IMR-90 (cell line): Measurements from ENCODE around the gene CAV2. TPM values are rescaled to one million over a fixed set of nuclear protein-coding genes. Genes with fewer than 3 reads are reported as not detected.

Experiments
- ATAC-seq: fragments of 200-7000 bp; cut with Tn5 transposase; 2 replicates; pipeline ENCODE4 v1.9.1; 2020; ENCODE audit warnings: low read depth, mild to moderate bottlenecking, moderate library complexity
- BruUV-seq: library from RNA; stranded (reverse); fragments of 400-500 nt; replicated peaks from 2 replicates; lab custom pipeline; 2021; lab: Mats Ljungman, UMichigan
- CTCF ChIA-PET: fragments of 300-600 bp; formaldehyde crosslinking; extraction: SDS; loops from one replicate; lab custom pipeline; 2021; ENCODE audit warnings: antibody characterized with exemption; lab: Yijun Ruan, JAX
- POLR2A ChIA-PET: fragments of 300-600 bp; sonication (Branson Sonifier 250); formaldehyde crosslinking; loops from one replicate; lab custom pipeline; 2022; ENCODE audit warnings: antibody characterized with exemption; ENCODE audit not compliant: unreplicated experiment; lab: Charles Lee
- DNase-seq: peaks from one replicate; pipeline ENCODE4 v3.0.0; 2013
- H2AFZ ChIP-seq: replicated peaks from 2 replicates; pipeline ENCODE3; 2013; ENCODE audit warnings: low read length, mild to moderate bottlenecking; ENCODE audit not compliant: poor library complexity
- H2AK5ac ChIP-seq: 2 replicates; pipeline ENCODE4 v1.6.1; 2013; ENCODE audit warnings: low read depth, low read length, inconsistent platforms
- H2AK9ac ChIP-seq: replicated peaks from 2 replicates; pipeline ENCODE3; 2013; ENCODE audit warnings: mild to moderate bottlenecking, low read depth, low read length, moderate library complexity; ENCODE audit not compliant: poor library complexity
- H2BK120ac ChIP-seq: 2 replicates; pipeline ENCODE4 v1.6.1; 2013; ENCODE audit warnings: low read depth, low read length, inconsistent platforms
- H2BK15ac ChIP-seq: 3 replicates; pipeline ENCODE4 v1.6.1; 2013; ENCODE audit warnings: low read depth, low read length, inconsistent platforms
- H2BK20ac ChIP-seq: 2 replicates; pipeline ENCODE4 v1.6.1; 2013; ENCODE audit warnings: low read depth, mild to moderate bottlenecking, inconsistent platforms, low read length, moderate library complexity
- H2BK5ac ChIP-seq: 2 replicates; pipeline ENCODE4 v1.6.1; 2013; ENCODE audit warnings: mild to moderate bottlenecking, low read depth, low read length, inconsistent platforms; ENCODE audit not compliant: poor library complexity, severe bottlenecking
- H3K14ac ChIP-seq: replicated peaks from 2 replicates; pipeline ENCODE4 v1.6.1; 2013; ENCODE audit warnings: low read depth, low read length, inconsistent platforms
- H3K18ac ChIP-seq: 2 replicates; pipeline ENCODE4 v1.6.1; 2013; ENCODE audit warnings: low read depth, low read length, control low read depth
- H3K23ac ChIP-seq: 2 replicates; pipeline ENCODE4 v1.6.1; 2013; ENCODE audit warnings: low read depth, low read length, inconsistent platforms
- H3K27ac ChIP-seq: 2 replicates; pipeline ENCODE4 v1.5.1; 2013; ENCODE audit warnings: mild to moderate bottlenecking, control low read depth, low read length; ENCODE audit not compliant: insufficient read depth
- H3K27me3 ChIP-seq: 2 replicates; pipeline ENCODE4 v1.6.1; 2013; ENCODE audit warnings: low read length; ENCODE audit not compliant: control insufficient read depth, insufficient read depth
- H3K36me3 ChIP-seq: 2 replicates; pipeline ENCODE4 v1.6.1; 2013; ENCODE audit warnings: low read length, mixed read lengths; ENCODE audit not compliant: control insufficient read depth, insufficient read depth
- H3K4ac ChIP-seq: 2 replicates; pipeline ENCODE4 v1.6.1; 2013; ENCODE audit warnings: low read depth, low read length, inconsistent platforms
- H3K4me1 ChIP-seq: 2 replicates; pipeline ENCODE4 v1.6.1; 2013; ENCODE audit warnings: low read length, mixed read lengths; ENCODE audit not compliant: control insufficient read depth, insufficient read depth
- H3K4me2 ChIP-seq: 2 replicates; pipeline ENCODE4 v1.6.1; 2013; ENCODE audit warnings: low read depth, mild to moderate bottlenecking, control low read depth, low read length, moderate library complexity
- H3K4me3 ChIP-seq: 2 replicates; pipeline ENCODE4 v1.5.1; 2013; ENCODE audit warnings: low read depth, mild to moderate bottlenecking, control low read depth, low read length, moderate library complexity; ENCODE audit not compliant: insufficient read depth
- H3K56ac ChIP-seq: 2 replicates; pipeline ENCODE4 v1.6.1; 2013; ENCODE audit warnings: low read length, inconsistent platforms; ENCODE audit not compliant: insufficient read depth; ENCODE audit errors: extremely low read depth
- H3K79me1 ChIP-seq, 2 experiments: 2 replicates each; pipeline ENCODE4 v1.6.1; 2013; ENCODE audit warnings: low read length in 2 of 2, inconsistent platforms in 1 of 2, low read depth in 1 of 2
- H3K9ac ChIP-seq: 2 replicates; pipeline ENCODE4 v1.6.1; 2013; ENCODE audit warnings: low read depth, low read length, control low read depth
- H3K9me1 ChIP-seq: 2 replicates; pipeline ENCODE4 v1.6.1; 2013; ENCODE audit warnings: low read length, inconsistent platforms; ENCODE audit not compliant: insufficient read depth
- H3K9me3 ChIP-seq: 2 replicates; pipeline ENCODE4 v1.6.1; 2013; ENCODE audit warnings: low read length; ENCODE audit not compliant: control insufficient read depth, insufficient read depth
- H4K20me1 ChIP-seq: 2 replicates; pipeline ENCODE4 v1.6.1; 2013; ENCODE audit warnings: low read length, inconsistent platforms; ENCODE audit not compliant: insufficient read depth
- H4K5ac ChIP-seq: 2 replicates; pipeline ENCODE4 v1.6.1; 2013; ENCODE audit warnings: mild to moderate bottlenecking, low read depth, low read length, control low read depth
- H4K8ac ChIP-seq, 2 experiments: 2 replicates each; pipeline ENCODE4 v1.6.1; 2013; ENCODE audit warnings: low read depth in 2 of 2, low read length in 2 of 2, control low read depth in 1 of 2, inconsistent platforms in 1 of 2
- H4K91ac ChIP-seq: 2 replicates; pipeline ENCODE4 v1.6.1; 2013; ENCODE audit warnings: low read depth, low read length, inconsistent platforms; ENCODE audit not compliant: insufficient read depth
- MAFK ChIP-seq: IDR thresholded peaks from 2 replicates; pipeline ENCODE4 v1.6.1; 2012; ENCODE audit warnings: low read depth, low read length, improper control_type of control experiment
- dilution Hi-C: fragments of 300-500 bp; cut with HindIII; formaldehyde crosslinking; loops from one replicate; pipeline ENCODE4 v1.14.3; 2018; ENCODE audit warnings: low sequenced_read_pairs; ENCODE audit not compliant: unreplicated experiment
- in situ Hi-C: fragments of 300-500 bp; cut with MboI; formaldehyde crosslinking; loops from 3 replicates; pipeline ENCODE4 v1.14.3; 2019; ENCODE audit warnings: low sequenced_read_pairs, inconsistent platforms, mixed read lengths
- intact Hi-C: fragments of 100-400 bp; cut with micrococcal nuclease; formaldehyde crosslinking; loops from 2 replicates; pipeline ENCODE4 v1.10.0; 2022
- polyA plus RNA-seq, 3 experiments: library from polyadenylated mRNA; depleted of rRNA; stranded (reverse); fragments of >200 nt; gene quantifications; 2 replicates each; pipeline ENCODE4 v1.2.3, GENCODE V29; 2012; ENCODE audit warnings: low replicate concordance in 1 of 3
- total RNA-seq: library from RNA; depleted of rRNA; stranded (reverse); fragments of >200 nt; gene quantifications from 2 replicates; pipeline ENCODE4 v1.2.3, GENCODE V29; 2012
- TF ChIP-seq, protein P1 (sequence below): fragments of 150-350 bp; IDR thresholded peaks from 2 replicates; pipeline ENCODE4 v1.6.1; 2017; ENCODE audit warnings: mild to moderate bottlenecking, antibody characterized with exemption, low read length, low read depth
- TF ChIP-seq, protein P2 (sequence below): conservative IDR thresholded peaks from 2 replicates; pipeline ENCODE4 v1.5.1; 2012; ENCODE audit warnings: mild to moderate bottlenecking, low read depth, low read length, improper control_type of control experiment

Gene CAV2
- total and polyA plus RNA-seq, 2 of the 4 experiments (the other 2 are of a cell fraction), result 199 to 265 TPM

DNA sequence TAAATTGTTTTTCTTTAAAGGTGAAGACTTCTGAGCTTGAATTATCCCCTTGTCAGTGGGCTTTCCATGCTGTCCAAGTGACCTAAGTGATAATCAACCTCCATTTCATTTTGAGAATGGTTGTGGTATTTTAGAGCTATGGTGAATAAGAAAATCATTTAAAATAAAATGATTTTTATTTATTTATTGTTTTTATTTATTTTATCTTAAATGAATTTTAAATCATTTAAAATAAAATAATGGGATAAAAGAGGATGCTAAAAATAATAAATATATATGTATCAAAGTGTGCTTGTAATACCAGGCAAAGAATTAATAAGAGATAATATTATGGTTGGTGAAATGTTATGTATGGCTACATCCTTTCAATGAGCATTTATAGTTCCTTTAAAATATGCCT is 49.8 kb downstream of the CAV2 start:
- DNase-seq, result no peak
- no peak for ATAC-seq
- Histone ChIP-seq H3K56ac (no peak overlapping the region), H4K8ac (no peak overlapping the region), H3K9ac (no peak overlapping the region), H3K18ac (no peak overlapping the region), H3K4ac (no peak overlapping the region), H2BK5ac (peak overlapping the region; percentile 21), H4K20me1 (peaks cover 22% of the 10 kb centered on the region; the same call in 1 of the 2 replicates), H3K4me2 (no peak overlapping the region), H2BK20ac (no peak overlapping the region), H4K5ac (no peak overlapping the region), H2AFZ (no peak overlapping the region), H3K27ac (no peak overlapping the region), H3K27me3 (no peaks in the 10 kb centered on the region), H3K14ac (no peak overlapping the region), H3K9me1 (peaks cover 33% of the 10 kb centered on the region), H2BK15ac (no peak overlapping the region), H3K9me3 (no peaks in the 10 kb centered on the region), H2AK5ac (no peak overlapping the region), H3K4me1 (peaks cover 29% of the 10 kb centered on the region), H2BK120ac (no peak overlapping the region), H2AK9ac (no peak overlapping the region), H4K91ac (no peak overlapping the region), H3K4me3 (no peak overlapping the region), H3K36me3 (peaks cover 45% of the 10 kb centered on the region), H3K79me1 (peaks cover 49 to 92% of the 10 kb centered on the region in 2 experiments), H3K23ac (no peak overlapping the region)
- in situ Hi-C loops (no loop called here), dilution Hi-C loops (no loop called here), intact Hi-C loops (no loop called here)
- BruUV-seq, result no TSS peak
- ChIA-PET POLR2A (interaction anchor here (0.5 kb wide), 1 partner anchor 24 kb away, joined by 3 read pairs; the partner anchor contains the start of gene CAV1), CTCF (no interaction called here)
- no peak for TF ChIP-seq MAFK
- TF ChIP-seq, protein P1, sequence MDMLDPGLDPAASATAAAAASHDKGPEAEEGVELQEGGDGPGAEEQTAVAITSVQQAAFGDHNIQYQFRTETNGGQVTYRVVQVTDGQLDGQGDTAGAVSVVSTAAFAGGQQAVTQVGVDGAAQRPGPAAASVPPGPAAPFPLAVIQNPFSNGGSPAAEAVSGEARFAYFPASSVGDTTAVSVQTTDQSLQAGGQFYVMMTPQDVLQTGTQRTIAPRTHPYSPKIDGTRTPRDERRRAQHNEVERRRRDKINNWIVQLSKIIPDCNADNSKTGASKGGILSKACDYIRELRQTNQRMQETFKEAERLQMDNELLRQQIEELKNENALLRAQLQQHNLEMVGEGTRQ, result no peak
- TF ChIP-seq, protein P2, sequence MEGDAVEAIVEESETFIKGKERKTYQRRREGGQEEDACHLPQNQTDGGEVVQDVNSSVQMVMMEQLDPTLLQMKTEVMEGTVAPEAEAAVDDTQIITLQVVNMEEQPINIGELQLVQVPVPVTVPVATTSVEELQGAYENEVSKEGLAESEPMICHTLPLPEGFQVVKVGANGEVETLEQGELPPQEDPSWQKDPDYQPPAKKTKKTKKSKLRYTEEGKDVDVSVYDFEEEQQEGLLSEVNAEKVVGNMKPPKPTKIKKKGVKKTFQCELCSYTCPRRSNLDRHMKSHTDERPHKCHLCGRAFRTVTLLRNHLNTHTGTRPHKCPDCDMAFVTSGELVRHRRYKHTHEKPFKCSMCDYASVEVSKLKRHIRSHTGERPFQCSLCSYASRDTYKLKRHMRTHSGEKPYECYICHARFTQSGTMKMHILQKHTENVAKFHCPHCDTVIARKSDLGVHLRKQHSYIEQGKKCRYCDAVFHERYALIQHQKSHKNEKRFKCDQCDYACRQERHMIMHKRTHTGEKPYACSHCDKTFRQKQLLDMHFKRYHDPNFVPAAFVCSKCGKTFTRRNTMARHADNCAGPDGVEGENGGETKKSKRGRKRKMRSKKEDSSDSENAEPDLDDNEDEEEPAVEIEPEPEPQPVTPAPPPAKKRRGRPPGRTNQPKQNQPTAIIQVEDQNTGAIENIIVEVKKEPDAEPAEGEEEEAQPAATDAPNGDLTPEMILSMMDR, result no peak
